ENCODE measurements around the gene HCN2. TPM values are rescaled to one million over a fixed set of nuclear protein-coding genes. Genes with fewer than 3 reads are reported as not detected.
A peak's percentile ranks its signal among the peaks of the same experiment; 100 is the strongest.
"Not testable (repeated sequence)": the region's sequence is repeated elsewhere in the genome, so short reads cannot be mapped to it uniquely, and the experiment has no call there.

The HCN2 gene
- total and polyA plus RNA-seq, 2 of the 13 experiments (the other 11 are each of a cell fraction or from before 2014, with no cell fraction given): 0.01 TPM; not detected in 1

DNA sequence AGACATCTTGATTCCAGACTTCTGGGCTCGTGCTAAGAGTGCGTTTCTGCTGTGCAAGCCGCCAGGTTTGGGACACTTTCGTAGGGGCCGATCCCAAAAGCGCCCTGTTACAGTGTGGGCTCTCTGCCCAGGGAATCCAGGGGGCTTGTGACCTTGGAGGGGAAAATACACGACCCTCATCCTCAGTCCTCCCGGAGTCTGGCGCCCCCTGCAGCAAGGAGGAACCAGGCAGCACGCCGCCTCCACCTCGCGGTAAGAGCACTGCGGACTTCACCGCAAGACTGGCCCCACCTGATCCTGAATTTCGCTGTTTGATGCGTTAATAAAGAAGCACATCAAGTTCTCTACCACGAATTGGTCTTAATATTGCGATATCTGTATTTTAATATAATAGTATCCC is 38.5 kb downstream of the HCN2 start (continued):
- TF ChIP-seq, protein P1, sequence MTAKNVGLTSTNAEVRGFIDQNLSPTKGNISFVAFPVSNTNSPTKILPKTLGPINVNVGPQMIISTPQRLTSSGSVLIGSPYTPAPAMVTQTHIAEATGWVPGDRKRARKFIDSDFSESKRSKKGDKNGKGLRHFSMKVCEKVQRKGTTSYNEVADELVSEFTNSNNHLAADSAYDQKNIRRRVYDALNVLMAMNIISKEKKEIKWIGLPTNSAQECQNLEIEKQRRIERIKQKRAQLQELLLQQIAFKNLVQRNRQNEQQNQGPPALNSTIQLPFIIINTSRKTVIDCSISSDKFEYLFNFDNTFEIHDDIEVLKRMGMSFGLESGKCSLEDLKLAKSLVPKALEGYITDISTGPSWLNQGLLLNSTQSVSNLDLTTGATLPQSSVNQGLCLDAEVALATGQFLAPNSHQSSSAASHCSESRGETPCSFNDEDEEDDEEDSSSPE (CRISPR knock-in tag; IDR thresholded peaks at IDR 0.05): no peak
- TF ChIP-seq SP5 (CRISPR knock-in tag; IDR thresholded peaks at IDR 0.05; ENCODE audit: borderline replicate concordance, low read depth): no peak
- TF ChIP-seq PHF5A (CRISPR knock-in tag; IDR thresholded peaks at IDR 0.05; ENCODE audit: low read depth, unreplicated experiment): no peak
- TF ChIP-seq MAFK (conservative IDR thresholded peaks at IDR 0.05 in 1 of 2, IDR thresholded peaks at IDR 0.05 in 1 of 2; ENCODE audit: low read length in 2 of 2): no peak
- TF ChIP-seq, protein P2, sequence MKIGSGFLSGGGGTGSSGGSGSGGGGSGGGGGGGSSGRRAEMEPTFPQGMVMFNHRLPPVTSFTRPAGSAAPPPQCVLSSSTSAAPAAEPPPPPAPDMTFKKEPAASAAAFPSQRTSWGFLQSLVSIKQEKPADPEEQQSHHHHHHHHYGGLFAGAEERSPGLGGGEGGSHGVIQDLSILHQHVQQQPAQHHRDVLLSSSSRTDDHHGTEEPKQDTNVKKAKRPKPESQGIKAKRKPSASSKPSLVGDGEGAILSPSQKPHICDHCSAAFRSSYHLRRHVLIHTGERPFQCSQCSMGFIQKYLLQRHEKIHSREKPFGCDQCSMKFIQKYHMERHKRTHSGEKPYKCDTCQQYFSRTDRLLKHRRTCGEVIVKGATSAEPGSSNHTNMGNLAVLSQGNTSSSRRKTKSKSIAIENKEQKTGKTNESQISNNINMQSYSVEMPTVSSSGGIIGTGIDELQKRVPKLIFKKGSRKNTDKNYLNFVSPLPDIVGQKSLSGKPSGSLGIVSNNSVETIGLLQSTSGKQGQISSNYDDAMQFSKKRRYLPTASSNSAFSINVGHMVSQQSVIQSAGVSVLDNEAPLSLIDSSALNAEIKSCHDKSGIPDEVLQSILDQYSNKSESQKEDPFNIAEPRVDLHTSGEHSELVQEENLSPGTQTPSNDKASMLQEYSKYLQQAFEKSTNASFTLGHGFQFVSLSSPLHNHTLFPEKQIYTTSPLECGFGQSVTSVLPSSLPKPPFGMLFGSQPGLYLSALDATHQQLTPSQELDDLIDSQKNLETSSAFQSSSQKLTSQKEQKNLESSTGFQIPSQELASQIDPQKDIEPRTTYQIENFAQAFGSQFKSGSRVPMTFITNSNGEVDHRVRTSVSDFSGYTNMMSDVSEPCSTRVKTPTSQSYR (CRISPR knock-in tag; IDR thresholded peaks at IDR 0.05; ENCODE audit: borderline replicate concordance): no peak
- TF ChIP-seq NFE2L2 (IDR thresholded peaks at IDR 0.05; ENCODE audit: low read length): no peak

DNA sequence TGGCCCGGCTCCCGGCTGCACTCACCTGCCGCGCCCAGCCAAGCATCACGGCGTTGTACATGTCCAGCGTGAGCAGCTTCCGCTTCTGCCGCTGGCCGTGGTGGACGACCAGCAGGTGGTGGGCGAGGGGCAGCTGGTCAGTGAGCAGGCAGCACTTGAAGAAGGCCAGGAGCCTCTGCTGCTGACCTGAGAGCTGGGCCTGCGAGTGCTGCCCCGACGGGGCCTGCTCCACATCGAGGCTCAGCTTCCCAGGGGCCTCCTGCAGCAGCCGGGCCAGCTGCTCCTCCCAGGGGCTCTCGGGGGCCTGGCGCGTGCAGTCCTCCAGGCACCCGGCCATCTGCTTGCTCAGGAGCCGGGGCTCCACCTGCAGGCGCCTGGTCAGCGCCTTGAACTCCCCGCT is 39.8 kb downstream of the HCN2 start:
- ATAC-seq; H4K20me1 ChIP-seq (ENCODE audit: insufficient read depth, low read length); intact Hi-C loops (cut with micrococcal nuclease; ENCODE audit: unreplicated experiment); H2AFZ ChIP-seq (ENCODE audit: low read length); H3K27ac ChIP-seq (ENCODE audit: extremely low read length, insufficient read depth, low read length); POLR2A ChIA-PET; DNase-seq (ENCODE audit: low spot score); H3K9ac ChIP-seq (ENCODE audit: insufficient read depth, low read depth, low read length); H3K4me2 ChIP-seq (ENCODE audit: low read depth, low read length); CTCF ChIA-PET (ENCODE audit: low intra/inter-chr PET ratio, low total read pairs); H3K4me3 ChIP-seq (replicated peaks in 1 of 3; ENCODE audit: insufficient read depth in 1 of 3, low read depth in 2 of 3, low read length in 3 of 3); H3K9me3 ChIP-seq (ENCODE audit: low read length); in situ Hi-C loops (cut with HindIII; ENCODE audit: extremely low pct_ligation_motif_present, low pct_unique_long_range_greater_than_20kb); H3K27me3 ChIP-seq (ENCODE audit: control insufficient read depth in 1 of 2, insufficient read depth in 2 of 2, low read length in 2 of 2); BruUV-seq (replicated peaks); FAIRE-seq: not testable (repeated sequence)
- peaks cover 6 to 28% of the 10 kb centered on the region in 2 experiments; a peak in 4 of 5 replicates for H3K36me3 ChIP-seq (replicated peaks in 1 of 2; ENCODE audit: control insufficient read depth in 1 of 2, insufficient read depth in 2 of 2, low read length in 2 of 2)
- TF ChIP-seq, protein P3, sequence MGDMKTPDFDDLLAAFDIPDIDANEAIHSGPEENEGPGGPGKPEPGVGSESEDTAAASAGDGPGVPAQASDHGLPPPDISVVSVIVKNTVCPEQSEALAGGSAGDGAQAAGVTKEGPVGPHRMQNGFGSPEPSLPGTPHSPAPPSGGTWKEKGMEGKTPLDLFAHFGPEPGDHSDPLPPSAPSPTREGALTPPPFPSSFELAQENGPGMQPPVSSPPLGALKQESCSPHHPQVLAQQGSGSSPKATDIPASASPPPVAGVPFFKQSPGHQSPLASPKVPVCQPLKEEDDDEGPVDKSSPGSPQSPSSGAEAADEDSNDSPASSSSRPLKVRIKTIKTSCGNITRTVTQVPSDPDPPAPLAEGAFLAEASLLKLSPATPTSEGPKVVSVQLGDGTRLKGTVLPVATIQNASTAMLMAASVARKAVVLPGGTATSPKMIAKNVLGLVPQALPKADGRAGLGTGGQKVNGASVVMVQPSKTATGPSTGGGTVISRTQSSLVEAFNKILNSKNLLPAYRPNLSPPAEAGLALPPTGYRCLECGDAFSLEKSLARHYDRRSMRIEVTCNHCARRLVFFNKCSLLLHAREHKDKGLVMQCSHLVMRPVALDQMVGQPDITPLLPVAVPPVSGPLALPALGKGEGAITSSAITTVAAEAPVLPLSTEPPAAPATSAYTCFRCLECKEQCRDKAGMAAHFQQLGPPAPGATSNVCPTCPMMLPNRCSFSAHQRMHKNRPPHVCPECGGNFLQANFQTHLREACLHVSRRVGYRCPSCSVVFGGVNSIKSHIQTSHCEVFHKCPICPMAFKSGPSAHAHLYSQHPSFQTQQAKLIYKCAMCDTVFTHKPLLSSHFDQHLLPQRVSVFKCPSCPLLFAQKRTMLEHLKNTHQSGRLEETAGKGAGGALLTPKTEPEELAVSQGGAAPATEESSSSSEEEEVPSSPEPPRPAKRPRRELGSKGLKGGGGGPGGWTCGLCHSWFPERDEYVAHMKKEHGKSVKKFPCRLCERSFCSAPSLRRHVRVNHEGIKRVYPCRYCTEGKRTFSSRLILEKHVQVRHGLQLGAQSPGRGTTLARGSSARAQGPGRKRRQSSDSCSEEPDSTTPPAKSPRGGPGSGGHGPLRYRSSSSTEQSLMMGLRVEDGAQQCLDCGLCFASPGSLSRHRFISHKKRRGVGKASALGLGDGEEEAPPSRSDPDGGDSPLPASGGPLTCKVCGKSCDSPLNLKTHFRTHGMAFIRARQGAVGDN (CRISPR knock-in tag; IDR thresholded peaks at IDR 0.05): peak; percentile 44; the same call in 1 of the 2 replicates
- TF ChIP-seq, protein P4, sequence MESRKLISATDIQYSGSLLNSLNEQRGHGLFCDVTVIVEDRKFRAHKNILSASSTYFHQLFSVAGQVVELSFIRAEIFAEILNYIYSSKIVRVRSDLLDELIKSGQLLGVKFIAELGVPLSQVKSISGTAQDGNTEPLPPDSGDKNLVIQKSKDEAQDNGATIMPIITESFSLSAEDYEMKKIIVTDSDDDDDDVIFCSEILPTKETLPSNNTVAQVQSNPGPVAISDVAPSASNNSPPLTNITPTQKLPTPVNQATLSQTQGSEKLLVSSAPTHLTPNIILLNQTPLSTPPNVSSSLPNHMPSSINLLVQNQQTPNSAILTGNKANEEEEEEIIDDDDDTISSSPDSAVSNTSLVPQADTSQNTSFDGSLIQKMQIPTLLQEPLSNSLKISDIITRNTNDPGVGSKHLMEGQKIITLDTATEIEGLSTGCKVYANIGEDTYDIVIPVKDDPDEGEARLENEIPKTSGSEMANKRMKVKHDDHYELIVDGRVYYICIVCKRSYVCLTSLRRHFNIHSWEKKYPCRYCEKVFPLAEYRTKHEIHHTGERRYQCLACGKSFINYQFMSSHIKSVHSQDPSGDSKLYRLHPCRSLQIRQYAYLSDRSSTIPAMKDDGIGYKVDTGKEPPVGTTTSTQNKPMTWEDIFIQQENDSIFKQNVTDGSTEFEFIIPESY (CRISPR knock-in tag; IDR thresholded peaks at IDR 0.05): peak; percentile 80
- TF ChIP-seq HNRNPL (IDR thresholded peaks at IDR 0.05; ENCODE audit: low read depth, low read length): 0 out of 2 replicates have a peak, but pooled peaks have one; percentile 38
- TF ChIP-seq, protein P5, sequence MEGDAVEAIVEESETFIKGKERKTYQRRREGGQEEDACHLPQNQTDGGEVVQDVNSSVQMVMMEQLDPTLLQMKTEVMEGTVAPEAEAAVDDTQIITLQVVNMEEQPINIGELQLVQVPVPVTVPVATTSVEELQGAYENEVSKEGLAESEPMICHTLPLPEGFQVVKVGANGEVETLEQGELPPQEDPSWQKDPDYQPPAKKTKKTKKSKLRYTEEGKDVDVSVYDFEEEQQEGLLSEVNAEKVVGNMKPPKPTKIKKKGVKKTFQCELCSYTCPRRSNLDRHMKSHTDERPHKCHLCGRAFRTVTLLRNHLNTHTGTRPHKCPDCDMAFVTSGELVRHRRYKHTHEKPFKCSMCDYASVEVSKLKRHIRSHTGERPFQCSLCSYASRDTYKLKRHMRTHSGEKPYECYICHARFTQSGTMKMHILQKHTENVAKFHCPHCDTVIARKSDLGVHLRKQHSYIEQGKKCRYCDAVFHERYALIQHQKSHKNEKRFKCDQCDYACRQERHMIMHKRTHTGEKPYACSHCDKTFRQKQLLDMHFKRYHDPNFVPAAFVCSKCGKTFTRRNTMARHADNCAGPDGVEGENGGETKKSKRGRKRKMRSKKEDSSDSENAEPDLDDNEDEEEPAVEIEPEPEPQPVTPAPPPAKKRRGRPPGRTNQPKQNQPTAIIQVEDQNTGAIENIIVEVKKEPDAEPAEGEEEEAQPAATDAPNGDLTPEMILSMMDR (CRISPR knock-in tag; IDR thresholded peaks at IDR 0.05): peak; percentile 18; the same call in 1 of the 2 replicates
- H3K4me1 ChIP-seq (ENCODE audit: insufficient read depth, low read length): peaks cover 33% of the 10 kb centered on the region
- WGBS (ENCODE audit: low lambda C conversion rate): 95% methylated on average over 4 of the region's 25 CpGs
- H3K79me2 ChIP-seq (ENCODE audit: insufficient read depth, low read length): peaks cover 30% of the 10 kb centered on the region

Measured in HepG2 (cell line).